Fibroblast of peridontal ligament (primary cell): ENCODE measurements around the gene XRCC5.

Experiments used
- DNase-seq: peaks from one replicate; pipeline ENCODE4 v3.0.0-alpha.2; 2010; ENCODE audit errors: extremely low read depth

XRCC5 gene

DNA sequence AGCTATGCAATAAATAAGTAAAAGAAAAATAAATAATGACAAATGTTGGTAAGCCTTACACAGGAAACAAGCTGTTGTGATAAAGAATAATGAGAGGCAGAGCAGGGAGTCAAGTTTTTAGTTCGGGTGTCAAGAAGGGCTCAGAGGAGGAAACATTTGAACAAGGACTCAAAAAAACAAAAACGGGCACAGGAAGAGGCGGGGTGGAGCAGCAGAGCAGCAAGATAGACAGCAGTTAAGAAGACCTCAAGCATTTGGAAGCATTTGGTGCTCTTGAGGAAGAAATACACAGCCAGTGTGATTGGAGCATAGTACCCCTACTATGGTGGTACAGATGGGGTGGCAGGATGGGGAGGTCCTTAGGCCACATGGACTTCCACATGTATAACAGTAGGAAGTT is 24.6 kb upstream of the XRCC5 start:
- DNase-seq, result no peak

DNA sequence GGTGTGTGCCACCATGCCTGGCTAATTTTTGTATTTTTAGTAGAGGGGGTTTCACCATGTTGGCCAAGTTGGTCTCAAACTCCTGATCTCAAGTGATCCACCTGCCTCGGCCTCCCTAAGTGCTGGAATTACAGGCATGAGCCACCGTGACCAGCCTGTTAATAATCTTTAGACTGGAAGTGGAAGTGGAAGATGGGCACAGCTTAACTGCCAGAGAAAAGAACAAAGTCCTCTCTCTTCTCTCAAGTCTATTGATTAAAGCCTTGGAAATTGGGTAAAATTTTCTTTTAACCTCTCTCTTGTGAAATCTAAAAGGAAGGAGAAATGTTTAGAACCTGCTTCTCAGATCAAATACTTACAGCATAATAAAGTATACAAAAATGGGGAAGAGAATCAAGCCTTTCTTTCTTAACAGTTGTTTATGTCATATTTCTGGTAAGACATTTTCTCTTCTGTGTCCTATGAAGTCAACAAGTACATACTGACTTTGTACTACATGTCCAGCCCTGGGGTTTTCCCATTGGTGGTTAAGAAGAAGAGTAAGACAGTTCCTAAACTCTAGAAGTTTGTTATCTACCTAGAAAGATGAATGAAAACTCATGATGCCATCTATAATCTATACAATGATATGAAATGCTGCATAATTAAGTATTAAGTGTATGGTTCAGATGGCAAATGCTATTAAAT is 22.8 kb upstream of the XRCC5 start:
- no peak for DNase-seq

DNA sequence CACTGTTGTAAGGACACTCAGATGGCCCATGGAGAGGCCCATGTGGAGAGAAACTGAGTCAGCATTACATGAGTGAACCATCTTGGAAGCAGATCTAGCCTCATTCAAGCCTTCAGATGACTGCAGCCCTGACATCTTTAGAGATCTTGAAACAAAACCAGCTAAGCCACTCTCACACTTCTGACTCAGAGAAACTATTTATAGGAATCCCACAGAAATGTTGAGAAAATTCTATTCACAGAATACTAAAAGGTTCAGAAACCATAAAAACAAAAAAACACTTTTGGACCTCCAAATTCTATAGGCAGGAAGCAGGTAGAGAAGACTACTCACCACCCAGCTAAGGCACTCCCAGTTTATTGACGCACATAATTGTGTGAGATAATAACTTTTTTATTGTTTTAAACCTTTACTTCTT is 18.8 kb upstream of the XRCC5 start:
- DNase-seq, result peak; percentile 48

DNA sequence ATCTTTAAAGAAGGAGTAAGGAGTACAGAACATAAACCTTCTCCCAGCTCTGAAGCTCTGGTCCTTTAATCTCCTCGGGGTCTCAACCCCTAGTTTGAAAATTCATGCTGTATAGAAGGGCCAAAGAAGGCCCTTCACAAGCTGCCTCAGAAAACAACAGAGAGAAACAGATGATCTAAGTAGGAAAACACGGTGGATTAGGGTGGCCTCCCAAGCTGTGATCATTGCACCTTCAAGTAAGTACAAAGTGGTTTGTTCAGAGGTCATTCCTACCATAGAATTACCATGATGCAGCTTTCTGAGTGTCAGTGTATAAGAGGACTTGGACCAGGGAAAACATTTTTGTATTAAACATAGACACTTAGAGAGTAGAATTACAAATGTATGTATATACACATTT is 16.5 kb upstream of the XRCC5 start:
- no peak for DNase-seq

DNA sequence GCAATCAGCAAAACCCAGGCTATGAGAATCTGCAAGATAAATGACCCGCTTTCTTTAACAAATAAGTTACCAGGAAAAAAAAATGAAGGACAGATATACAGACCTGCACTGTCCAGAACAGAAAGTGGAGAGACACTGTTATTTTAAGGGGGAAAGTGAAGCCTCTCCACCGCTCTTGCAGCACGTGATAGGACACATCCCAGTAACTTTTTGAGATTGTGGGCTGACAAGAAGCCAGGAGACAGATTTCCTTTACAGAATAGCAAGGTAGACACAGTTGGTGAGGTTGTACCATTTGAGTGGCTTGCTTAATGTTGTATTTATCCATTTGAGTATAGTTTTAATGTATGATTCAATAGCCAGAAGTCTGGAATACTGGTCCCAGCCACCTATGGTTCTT is 14.4 kb upstream of the XRCC5 start:
- DNase-seq, result no peak

DNA sequence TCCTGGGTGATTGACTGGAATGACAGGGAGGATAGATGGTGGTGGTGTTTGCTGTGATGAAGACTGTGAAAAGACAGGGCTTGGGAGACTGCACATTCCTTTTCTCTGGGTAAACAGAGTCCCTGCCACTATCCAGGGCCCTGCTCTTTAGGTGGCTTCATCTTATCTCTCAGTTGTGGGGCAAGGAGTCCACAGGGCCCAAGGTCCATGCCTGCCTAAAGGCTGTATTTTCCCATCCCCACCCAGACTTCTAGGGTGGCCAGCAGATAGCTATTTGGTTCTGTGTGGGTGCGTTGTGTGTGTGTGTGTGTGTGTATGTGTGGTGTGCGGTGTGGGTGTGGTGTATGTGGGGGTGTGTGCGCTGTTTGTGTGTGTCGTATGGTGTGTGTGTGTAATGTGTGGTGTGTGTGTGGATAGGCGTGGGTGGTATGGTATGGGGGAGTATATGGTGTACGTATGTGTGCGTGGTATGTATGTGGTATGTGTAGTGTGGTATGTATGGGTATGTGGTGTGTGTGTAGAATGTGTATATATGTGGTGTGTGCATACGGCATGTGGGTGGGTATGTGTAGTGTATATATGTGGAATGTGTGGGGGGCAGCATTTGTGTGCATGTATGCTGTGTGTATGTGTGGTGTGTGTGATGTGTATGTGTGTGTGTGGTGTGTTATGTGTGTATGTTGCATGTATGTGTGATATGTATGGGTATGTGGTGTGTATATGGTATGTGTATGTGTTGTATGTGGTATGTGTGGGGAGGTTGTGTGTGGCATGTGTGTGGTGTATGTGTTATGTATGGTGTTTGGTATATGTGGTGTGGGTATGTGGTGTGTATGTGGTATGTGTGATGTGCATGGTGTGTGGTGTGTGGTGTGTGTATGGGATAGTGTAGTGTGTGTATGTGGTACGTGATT is 10.5 kb upstream of the XRCC5 start:
- no peak for DNase-seq

DNA sequence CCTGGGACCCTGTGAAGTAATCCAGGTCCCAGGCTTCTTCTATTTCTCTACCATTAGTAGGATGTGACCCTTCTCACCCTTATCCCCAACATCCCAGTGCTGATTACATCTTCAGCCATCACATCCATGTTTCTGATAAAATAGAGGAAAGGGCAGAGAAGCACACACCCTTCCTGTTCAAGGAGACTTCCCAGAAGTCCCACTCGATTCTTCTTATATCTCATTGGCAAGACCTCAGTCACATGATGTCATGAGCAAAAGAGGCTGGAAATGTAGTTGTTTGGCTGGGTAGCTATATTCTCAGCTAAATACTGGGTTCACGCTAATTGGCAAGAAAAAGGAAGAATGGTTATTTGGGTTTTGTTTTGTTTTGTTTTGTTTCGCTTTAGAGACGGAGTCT is 8.0 kb upstream of the XRCC5 start:
- no peak for DNase-seq

DNA sequence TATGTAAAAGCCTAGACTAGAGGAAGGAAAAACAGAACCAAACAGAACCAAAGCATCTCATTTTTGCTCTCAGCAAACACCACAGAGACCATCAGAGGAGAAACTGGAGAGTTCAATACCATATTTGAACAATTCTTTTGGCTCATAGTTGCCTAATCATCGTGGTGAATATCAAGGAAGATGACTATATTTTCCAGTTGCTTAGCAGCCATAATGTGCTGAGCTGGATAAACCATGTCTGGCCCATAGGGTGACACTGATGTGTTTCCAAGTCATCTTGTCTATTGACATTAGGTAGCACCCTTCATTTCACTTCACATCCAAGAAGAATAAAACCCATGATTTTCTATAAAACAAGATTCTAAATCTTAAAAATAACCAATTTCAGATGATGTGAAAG is 5.9 kb upstream of the XRCC5 start:
- no peak for DNase-seq

DNA sequence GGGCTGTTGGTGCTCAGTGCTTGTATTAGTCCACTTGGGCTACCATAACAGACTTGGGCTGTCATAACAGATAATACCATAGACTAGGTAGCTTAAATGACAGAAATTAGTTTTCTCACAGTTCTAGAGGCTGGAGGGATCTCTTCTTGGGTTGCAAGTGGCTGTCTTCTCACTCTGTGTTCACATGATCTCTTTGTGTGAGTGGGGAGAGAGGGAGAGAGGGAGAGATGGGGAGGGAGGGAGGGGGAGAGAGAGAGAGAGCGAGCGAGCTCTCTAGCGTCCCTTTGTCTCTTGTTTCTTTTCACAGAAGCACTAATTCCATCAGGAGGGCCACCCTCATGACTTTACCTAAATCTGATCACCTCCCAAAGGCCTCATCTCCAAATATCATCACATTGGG is 4.5 kb upstream of the XRCC5 start:
- DNase-seq, result no peak

DNA sequence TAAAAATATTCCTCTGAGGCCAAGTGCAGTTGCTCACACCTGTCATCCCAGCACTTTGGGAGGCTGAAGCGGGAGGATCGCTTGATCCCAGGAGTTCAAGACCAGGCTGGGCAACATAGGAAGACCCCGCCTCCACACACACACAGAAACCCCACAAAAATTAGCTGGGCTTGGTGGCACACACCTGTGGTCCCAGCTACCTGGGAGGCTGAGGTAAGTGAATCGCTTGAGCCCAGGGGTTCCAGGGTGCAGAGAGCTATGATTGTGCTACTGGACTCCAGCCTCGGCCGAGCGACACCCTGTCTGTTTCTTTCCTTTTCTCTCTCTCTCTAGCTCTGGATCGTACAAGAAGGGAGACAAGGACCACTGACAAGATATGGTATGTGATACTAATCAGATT is 1.8 kb upstream of the XRCC5 start:
- no peak for DNase-seq

DNA sequence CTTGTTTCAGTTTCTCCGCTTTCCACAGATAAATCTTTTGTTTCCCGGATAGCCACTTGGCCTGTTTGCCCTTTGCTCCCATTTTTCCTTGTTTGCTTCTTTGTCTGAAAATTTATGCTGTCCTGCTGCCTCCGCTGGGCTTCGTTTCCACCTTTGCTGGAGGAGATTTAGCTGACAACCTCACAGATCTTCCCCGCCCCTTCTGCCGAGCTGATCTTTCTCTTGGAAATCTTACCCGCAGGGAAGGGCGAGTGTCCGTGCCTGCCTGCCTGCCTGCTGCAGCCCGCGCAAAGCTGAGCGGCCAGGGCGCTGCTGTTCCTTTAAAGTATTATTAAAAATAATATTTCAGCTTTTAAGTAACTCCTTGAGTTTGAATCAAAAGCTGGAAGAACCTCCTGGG is 1.4 kb upstream of the XRCC5 start:
- DNase-seq, result no peak

DNA sequence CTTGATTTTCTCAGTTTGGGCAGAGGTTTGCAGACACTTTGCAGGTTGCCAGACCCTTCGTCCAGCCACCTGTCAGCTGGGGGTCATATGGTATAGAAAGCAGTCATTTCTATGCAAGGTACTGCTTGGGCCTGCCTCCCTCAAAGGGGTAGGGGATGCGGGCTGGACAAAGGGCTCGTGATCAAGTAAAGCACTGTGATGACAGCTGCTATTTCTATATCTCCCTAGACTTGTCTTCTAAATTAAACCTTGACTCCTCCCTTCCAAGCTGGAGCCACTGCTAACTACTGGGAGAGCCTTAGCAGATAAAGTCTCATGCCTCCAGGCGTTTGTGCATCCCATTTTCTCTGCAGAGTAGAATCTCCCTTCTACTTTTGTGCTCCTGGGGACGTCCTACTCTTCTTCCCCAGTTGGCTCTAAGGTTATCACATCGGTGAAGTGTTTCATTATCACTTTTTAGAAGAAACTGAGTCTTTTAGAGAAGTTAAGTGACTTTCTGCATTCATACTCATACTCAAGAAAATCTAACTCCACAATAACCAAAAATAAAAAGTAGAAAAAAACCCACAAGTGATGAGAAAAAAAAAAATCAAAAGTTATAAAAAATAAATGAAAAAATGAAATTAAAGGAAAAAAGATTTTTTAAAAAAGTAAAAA is 710 bp upstream of the XRCC5 start:
- DNase-seq, result no peak

DNA sequence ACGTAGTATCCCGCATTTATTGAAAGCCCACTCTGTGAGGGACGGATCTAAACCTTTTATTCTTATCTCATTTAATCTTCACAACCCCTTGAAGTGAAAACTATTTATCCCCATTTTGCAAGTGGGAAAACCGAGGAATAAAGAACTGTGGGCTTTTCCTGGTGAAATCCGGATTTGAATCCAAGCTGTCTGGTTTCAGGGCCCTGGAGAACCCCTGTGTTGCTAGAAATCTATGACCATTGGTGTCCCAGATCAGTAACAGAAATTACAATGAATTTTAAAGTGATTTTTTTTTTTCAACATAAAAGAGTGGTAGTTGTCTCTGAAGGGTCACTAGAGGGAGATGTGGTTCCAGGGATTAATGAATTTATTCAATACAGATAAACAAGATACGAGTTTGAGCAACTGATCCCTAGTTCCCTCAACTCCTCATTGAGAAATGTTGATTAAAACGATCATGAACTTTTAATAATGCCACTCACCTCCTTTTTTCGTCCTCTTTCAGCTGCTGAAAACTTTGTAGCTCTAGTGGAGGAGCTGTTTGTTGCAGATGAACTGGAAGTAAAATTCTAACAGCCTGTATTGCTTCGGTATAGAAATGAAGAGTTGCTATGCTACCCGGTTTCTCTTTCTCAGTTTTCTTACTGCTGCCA is 940 bp downstream of the XRCC5 start:
- peak; percentile 83 for DNase-seq

DNA sequence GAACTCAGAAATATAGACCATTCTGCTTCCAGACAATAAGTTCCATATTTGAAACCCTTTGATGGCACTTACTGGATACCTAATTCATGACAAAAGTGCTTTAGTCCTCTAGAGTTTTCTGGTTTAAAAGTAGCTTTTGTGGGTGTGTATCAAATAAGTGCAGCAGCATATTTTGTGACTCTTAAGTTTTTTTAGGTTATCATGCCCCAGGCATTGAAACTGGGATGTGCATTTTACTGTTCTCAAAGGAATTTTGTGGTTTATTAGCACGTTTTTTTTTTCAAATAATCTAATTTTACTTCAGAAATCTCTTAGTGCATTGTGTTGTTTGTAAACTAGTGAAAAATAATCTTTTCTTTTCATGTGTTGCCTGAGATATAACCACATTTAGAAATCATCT is 1.5 kb downstream of the XRCC5 start:
- DNase-seq, result no peak

DNA sequence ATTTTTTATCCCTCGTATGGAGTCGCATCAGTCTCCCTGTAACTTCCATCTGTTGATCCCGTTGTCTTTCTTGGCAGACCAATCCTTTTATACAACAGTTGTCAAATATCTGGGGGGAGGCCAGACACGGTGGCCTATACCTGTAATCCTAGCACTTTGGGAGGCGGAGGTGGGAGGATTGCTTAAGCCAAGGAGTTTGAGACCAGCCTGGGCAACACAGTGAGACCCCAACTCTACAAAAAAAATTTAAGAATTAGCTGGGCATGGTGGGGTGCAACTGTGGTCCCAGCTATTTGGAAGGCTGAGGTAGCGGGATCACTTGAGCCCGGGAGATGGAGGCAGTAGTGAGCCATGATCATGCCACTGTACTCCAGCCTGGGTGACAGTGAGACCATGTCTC is 2.0 kb downstream of the XRCC5 start:
- no peak for DNase-seq

DNA sequence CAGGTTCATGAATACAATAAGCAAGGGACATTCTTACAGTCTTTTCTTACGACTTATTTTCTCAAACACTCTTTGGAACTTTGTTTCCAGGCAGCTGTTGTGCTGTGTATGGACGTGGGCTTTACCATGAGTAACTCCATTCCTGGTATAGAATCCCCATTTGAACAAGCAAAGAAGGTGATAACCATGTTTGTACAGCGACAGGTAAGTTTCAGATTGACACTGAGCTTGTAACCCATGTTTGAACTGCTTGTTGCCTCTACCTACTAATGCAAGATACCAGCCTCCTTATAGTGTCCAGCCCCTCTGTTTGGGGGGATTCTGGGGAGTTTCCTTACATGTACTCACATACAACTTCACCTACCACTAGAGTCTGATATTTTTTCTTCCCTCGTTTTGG is 3.8 kb downstream of the XRCC5 start:
- no peak for DNase-seq

DNA sequence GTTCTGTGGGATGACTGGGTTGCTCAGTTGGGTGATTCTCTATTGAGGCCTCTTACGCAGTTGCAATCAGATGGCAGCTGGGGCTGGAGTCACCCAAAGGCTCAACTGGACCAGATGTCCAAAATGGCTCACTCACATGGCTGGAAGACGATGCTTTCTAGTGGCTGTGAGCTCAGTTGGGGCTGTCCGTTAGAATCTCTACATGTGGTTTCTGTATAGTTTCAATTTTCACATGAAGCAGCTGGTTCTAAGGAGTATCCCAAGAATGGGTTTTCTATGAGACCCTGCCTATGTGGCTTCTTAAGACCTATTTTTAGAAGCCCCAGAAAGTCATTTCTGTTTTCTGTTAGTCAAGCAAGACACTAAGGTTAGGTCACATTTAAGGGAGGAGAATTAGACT is 4.4 kb downstream of the XRCC5 start:
- DNase-seq, result no peak

DNA sequence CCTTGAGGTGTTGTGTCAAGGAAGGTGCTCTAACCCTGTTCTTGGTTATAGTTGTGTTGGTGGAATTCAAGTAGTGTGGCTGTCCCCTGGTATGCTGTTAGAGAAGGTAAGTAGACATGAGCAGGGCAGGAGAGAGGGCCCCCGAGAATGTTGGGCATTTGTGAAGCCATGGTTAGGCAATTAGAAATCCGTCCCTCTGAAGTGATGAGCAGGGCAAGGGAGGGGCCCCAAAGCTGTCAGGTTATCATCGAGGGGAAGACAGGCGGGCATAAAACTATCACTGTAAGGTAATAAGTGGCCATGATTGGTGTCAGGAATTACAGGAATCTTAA is 5.2 kb downstream of the XRCC5 start:
- DNase-seq, result no peak

DNA sequence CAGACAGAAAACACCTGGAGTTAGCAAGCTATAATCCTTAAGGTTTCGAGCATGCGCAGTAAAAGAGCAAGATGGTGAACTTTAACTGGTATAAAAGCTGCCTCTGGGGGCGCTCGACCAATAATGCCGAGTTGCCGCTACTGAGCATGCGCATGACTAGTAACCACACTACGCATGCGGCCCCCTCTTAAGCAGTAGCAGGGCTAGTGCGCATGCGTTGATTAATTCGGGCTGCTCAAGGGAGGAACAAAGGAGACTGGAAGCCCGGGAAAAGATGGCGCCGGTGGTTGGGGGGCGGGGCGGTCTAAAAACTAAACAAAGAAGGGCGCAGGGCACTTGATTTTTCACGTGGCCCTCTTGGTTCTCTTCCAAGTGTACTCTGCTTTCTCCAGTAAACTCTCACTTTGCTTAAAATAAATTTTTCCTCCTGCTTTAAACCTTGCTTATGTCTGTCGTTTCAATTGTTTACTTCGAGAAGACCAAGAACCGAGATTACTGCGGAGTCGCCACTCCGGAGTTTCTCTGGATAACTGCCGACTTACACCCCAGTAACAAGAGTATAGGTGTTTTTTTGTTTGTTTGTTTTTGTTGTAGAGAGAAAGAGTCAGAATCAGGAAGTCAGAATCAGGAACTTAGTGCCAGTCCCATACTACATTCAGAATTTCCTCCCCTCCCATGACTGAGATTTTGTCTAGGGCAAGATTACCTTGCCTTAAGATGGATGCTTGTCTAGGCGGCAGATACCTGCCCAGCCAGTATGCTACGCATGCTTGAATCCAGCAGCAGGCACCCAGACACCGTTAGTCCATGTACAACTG is 5.8 kb downstream of the XRCC5 start:
- peak; percentile 100 for DNase-seq

DNA sequence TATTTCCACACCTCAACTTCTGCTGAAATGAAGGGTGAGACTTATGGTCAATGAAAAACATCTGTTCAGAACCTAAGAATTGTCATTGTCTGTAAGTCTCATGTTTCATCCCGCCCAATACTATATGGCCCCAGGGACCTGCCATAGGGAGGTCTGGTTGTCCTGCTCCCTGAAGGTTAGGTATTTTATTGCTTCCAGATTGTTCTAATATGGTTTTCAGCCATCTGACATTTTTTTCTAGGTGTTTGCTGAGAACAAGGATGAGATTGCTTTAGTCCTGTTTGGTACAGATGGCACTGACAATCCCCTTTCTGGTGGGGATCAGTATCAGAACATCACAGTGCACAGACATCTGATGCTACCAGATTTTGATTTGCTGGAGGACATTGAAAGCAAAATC is 7.3 kb downstream of the XRCC5 start:
- no peak for DNase-seq

DNA sequence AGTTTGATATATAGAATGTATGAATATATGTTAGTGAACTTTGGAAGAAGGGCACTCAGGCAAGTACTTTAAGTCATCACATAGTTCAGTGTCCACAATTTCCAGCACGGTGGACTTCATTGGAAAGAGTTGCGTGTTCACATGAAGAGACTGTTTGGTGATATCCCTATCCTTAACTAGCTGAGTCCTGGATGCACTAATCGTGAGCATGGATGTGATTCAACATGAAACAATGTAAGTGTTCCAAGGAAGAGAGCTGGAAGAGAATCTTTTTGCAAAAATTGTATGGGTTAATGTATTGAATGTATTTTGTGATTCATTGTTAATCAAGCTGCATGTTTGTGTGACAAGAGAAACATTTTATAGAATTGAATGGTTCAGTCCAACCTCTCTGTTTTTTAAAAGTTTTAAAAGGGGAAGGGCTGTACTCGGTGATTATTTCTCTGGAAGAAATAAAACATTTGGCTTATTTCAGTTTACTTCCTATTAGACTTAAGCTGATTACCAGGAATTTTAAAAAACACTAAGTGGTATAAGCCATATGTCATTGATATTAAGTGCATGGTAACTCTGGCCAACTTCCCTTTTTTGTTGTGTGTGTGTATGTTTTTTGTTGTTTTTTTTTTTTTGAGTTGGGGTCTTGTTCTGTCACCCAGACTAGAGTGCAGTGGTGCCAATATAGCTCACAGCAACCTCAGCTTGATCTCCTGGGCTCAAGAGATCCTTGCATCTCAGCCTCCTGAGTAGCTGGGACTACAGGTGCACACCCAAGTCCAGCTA is 8.6 kb downstream of the XRCC5 start:
- DNase-seq, result peak; percentile 38
